Mammary epithelial cell (primary cell): Measurements from ENCODE around the gene MIAT.

Experiments used
- CTCF ChIP-seq, 2 donors: IDR thresholded peaks in 1 of 2; conservative IDR thresholded peaks in 1 of 2; 2 replicates each; pipeline ENCODE4 v1.5.1; 2011 to 2012; ENCODE audit warnings: inconsistent platforms in 2 of 2, low read length in 2 of 2, mild to moderate bottlenecking in 2 of 2, control low read depth in 1 of 2, low read depth in 1 of 2; ENCODE audit not compliant: insufficient read depth in 1 of 2; ENCODE audit errors: extremely low read depth in 1 of 2
- EZH2 ChIP-seq: IDR thresholded peaks from 2 replicates; pipeline ENCODE4 v1.6.1; 2012; ENCODE audit warnings: low read length, inconsistent platforms, borderline replicate concordance

- TF ChIP-seq EZH2 (no peak), CTCF (conservative IDR thresholded peaks at IDR 0.05 in 1 of 2, IDR thresholded peaks at IDR 0.05 in 1 of 2; ENCODE audit: extremely low read depth in 1 of 2, insufficient read depth in 1 of 2, low read depth in 1 of 2, low read length in 2 of 2) (no peak)
Measured at GRCh38 chr22:26658161-26658560, 773 bp downstream of the MIAT start.
